K562 (cell line): ENCODE measurements around the gene CHMP3. TPM values are rescaled to one million over a fixed set of nuclear protein-coding genes. Genes with fewer than 3 reads are reported as not detected.

Experiments used
- HMBOX1 ChIP-seq: sonication (generic); IDR thresholded peaks from 2 replicates; pipeline ENCODE4 v1.6.1; 2016
- HSF4 ChIP-seq: fragments of 250-450 bp; sonication (Bioruptor Pico); IDR thresholded peaks from 2 replicates; pipeline ENCODE4 v2.1.2; 2022; ENCODE audit warnings: mild to moderate bottlenecking, moderate library complexity, borderline replicate concordance
- JUN ChIP-seq, 2 experiments: sonication (generic) in 1 of 2; formaldehyde crosslinking in 1 of 2; IDR thresholded peaks; 2 replicates each; pipeline versions ENCODE4 v1.6.1 to v1.8.0; 2012 to 2022; ENCODE audit warnings: borderline replicate concordance in 2 of 2, mild to moderate bottlenecking in 2 of 2, improper control_type of control experiment in 1 of 2, low read depth in 1 of 2, low read length in 1 of 2, missing genetic modification reagents in 1 of 2
- MLLT1 ChIP-seq, 2 experiments: fragments of 450-650 bp; IDR thresholded peaks; 2 replicates each; pipeline ENCODE4 v1.6.1; 2016
- MLX ChIP-seq, 2 experiments: fragments of 450-650 bp in 1 of 2; sonication (generic) in 1 of 2; formaldehyde crosslinking; conservative IDR thresholded peaks; 2 replicates each; pipeline versions ENCODE4 v1.4.0 to v1.8.1; 2020 to 2022; ENCODE audit warnings: mild to moderate bottlenecking in 1 of 2, missing genetic modification reagents in 1 of 2
- MXD1 ChIP-seq: fragments of 250-450 bp; sonication (Bioruptor Pico); IDR thresholded peaks from 2 replicates; pipeline ENCODE4 v1.8.0; 2021; ENCODE audit warnings: borderline replicate concordance, mild to moderate bottlenecking, moderate library complexity; ENCODE audit not compliant: poor library complexity, severe bottlenecking
- NEUROD1 ChIP-seq: fragments of 150-350 bp; IDR thresholded peaks from 2 replicates; pipeline ENCODE4 v1.6.1; 2014; ENCODE audit warnings: borderline replicate concordance, low read length, low read depth; ENCODE audit not compliant: partially characterized antibody
- NR2F6 ChIP-seq: fragments of 450-650 bp; formaldehyde crosslinking; IDR thresholded peaks from 2 replicates; pipeline ENCODE4 v1.4.0; 2020; ENCODE audit warnings: mild to moderate bottlenecking
- POLR2A ChIP-seq: fragments of 450-650 bp; conservative IDR thresholded peaks from 2 replicates; pipeline ENCODE4 v1.6.1; 2016
- SMARCA4 ChIP-seq: fragments of 450-650 bp; IDR thresholded peaks from 2 replicates; pipeline ENCODE4 v1.6.1; 2016
- TAF9B ChIP-seq: fragments of 450-650 bp; IDR thresholded peaks from 2 replicates; pipeline ENCODE4 v1.6.1; 2018; ENCODE audit warnings: mild to moderate bottlenecking; ENCODE audit not compliant: partially characterized antibody
- ZNF124 ChIP-seq: sonication (generic); formaldehyde crosslinking; IDR thresholded peaks from 2 replicates; pipeline ENCODE4 v1.8.1; 2022; ENCODE audit warnings: missing genetic modification reagents
- ZSCAN29 ChIP-seq: fragments of 450-650 bp; IDR thresholded peaks from 2 replicates; pipeline ENCODE4 v1.6.1; 2017
- polyA plus RNA-seq, 8 experiments: library from polyadenylated mRNA; depleted of rRNA in 4 of 8; stranded (reverse) in 5 of 8; unstranded in 3 of 8; fragments of >200 nt; fragmentation: Nextera tagmentation in 2 of 8; fragmentation: Illumina TruSeq in 1 of 8; extraction: Ambion mirVana in 2 of 8; extraction: Trizol in 1 of 8; gene quantifications; 2 replicates each; pipeline versions ENCODE4 v1.2.1 to v1.2.3, GENCODE V29; 2011 to 2014; ENCODE audit warnings: inconsistent platforms in 1 of 8, missing spikeins in 1 of 8
- total RNA-seq, 7 experiments: library from RNA; depleted of rRNA in 6 of 7; stranded (reverse); fragments of >200 nt in 6 of 7; fragmentation: Illumina TruSeq in 2 of 7; extraction: Trizol in 2 of 7; gene quantifications; 2 replicates each; pipeline versions ENCODE4 v1.2.1 to v1.2.3, GENCODE V29; 2011 to 2021; ENCODE audit warnings: low replicate concordance in 1 of 7
- TF ChIP-seq, protein P1 (sequence below), 2 experiments: fragments of 450-650 bp; IDR thresholded peaks; 2 replicates each; pipeline ENCODE4 v1.6.1; 2018; ENCODE audit warnings: mild to moderate bottlenecking in 2 of 2, low read depth in 1 of 2; ENCODE audit not compliant: partially characterized antibody in 2 of 2
- TF ChIP-seq, protein P2 (sequence below): fragments of 450-650 bp; IDR thresholded peaks from 2 replicates; pipeline ENCODE4 v1.7.1; 2018; ENCODE audit warnings: mild to moderate bottlenecking, low read depth; ENCODE audit not compliant: partially characterized antibody

The CHMP3 gene
- total and polyA plus RNA-seq, 9 of the 15 experiments (the other 6 are each of a cell fraction or from before 2014, with no cell fraction given): 20.6 to 52.5 (median 31.7) TPM

DNA sequence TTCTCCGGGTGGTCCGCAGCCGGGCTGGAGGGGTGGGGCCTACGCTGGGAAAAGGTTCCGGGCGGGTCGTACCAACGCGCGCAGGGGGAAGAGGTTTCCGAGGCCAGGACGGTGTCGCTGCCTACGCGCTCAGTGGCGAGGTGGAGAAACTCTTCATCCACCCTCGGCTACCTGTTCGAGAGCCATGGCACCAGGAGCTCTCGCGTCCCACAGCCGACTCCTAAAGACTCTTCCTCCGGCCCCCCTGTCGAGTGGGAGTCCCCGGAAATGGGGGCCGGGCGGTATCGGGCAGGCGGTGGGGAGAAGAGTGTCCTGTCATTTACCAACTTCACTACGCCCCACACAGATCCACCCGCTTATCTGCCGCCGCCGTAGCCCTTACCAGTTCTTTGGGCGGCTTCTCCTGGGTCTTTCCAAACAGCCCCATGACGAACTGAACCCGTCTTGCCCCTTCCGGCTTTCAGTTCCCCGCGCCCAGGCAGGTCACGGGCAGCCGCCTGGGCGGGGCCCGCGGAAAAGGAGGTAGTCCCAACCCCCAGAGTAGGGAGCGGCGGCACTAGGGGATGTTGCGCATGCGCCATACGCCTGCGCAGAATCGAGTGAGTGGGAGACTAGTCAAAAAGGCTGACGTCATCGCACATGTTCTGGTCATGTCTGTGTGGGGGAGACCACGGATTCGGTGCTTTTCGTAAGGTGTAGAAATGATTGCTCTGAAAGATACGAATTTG is at the start of gene CHMP3 (continued):
- TF ChIP-seq MLX (CRISPR knock-in tag; conservative IDR thresholded peaks at IDR 0.05) (no peak), POLR2A (peak; percentile 96), NR2F6 (CRISPR knock-in tag) (no peak), ZNF124 (no peak), ZSCAN29 (no peak), SMARCA4 (no peak), HSF4 (CRISPR knock-in tag) (no peak), NEUROD1 (peak; percentile 50), MXD1 (CRISPR knock-in tag) (no peak), JUN (IDR thresholded peaks at IDR 0.05; ENCODE audit: borderline replicate concordance, low read depth, low read length) (peak; percentile 98), JUN (CRISPR knock-in tag; IDR thresholded peaks at IDR 0.05; ENCODE audit: borderline replicate concordance) (no peak), HMBOX1 (peak; percentile 79), TAF9B (peak; percentile 87), MLLT1 (IDR thresholded peaks at IDR 0.05) (no peak)
- TF ChIP-seq, protein P1, sequence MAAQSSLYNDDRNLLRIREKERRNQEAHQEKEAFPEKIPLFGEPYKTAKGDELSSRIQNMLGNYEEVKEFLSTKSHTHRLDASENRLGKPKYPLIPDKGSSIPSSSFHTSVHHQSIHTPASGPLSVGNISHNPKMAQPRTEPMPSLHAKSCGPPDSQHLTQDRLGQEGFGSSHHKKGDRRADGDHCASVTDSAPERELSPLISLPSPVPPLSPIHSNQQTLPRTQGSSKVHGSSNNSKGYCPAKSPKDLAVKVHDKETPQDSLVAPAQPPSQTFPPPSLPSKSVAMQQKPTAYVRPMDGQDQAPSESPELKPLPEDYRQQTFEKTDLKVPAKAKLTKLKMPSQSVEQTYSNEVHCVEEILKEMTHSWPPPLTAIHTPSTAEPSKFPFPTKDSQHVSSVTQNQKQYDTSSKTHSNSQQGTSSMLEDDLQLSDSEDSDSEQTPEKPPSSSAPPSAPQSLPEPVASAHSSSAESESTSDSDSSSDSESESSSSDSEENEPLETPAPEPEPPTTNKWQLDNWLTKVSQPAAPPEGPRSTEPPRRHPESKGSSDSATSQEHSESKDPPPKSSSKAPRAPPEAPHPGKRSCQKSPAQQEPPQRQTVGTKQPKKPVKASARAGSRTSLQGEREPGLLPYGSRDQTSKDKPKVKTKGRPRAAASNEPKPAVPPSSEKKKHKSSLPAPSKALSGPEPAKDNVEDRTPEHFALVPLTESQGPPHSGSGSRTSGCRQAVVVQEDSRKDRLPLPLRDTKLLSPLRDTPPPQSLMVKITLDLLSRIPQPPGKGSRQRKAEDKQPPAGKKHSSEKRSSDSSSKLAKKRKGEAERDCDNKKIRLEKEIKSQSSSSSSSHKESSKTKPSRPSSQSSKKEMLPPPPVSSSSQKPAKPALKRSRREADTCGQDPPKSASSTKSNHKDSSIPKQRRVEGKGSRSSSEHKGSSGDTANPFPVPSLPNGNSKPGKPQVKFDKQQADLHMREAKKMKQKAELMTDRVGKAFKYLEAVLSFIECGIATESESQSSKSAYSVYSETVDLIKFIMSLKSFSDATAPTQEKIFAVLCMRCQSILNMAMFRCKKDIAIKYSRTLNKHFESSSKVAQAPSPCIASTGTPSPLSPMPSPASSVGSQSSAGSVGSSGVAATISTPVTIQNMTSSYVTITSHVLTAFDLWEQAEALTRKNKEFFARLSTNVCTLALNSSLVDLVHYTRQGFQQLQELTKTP (IDR thresholded peaks at IDR 0.05; ENCODE audit: low read depth in 1 of 2, partially characterized antibody in 2 of 2): peak in 1 of 2 experiments; percentile 9
- TF ChIP-seq, protein P2, sequence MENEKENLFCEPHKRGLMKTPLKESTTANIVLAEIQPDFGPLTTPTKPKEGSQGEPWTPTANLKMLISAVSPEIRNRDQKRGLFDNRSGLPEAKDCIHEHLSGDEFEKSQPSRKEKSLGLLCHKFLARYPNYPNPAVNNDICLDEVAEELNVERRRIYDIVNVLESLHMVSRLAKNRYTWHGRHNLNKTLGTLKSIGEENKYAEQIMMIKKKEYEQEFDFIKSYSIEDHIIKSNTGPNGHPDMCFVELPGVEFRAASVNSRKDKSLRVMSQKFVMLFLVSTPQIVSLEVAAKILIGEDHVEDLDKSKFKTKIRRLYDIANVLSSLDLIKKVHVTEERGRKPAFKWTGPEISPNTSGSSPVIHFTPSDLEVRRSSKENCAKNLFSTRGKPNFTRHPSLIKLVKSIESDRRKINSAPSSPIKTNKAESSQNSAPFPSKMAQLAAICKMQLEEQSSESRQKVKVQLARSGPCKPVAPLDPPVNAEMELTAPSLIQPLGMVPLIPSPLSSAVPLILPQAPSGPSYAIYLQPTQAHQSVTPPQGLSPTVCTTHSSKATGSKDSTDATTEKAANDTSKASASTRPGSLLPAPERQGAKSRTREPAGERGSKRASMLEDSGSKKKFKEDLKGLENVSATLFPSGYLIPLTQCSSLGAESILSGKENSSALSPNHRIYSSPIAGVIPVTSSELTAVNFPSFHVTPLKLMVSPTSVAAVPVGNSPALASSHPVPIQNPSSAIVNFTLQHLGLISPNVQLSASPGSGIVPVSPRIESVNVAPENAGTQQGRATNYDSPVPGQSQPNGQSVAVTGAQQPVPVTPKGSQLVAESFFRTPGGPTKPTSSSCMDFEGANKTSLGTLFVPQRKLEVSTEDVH: no peak
